Naive thymus-derived CD4-positive, alpha-beta T cell (primary cell): ENCODE measurements around the gene SF3B2. TPM values are rescaled to one million over a fixed set of nuclear protein-coding genes. Genes with fewer than 3 reads are reported as not detected.
A peak's percentile ranks its signal among the peaks of the same experiment; 100 is the strongest.

ENCODE experiments used
- ATAC-seq: fragments of 150-1000 bp; cut with Tn5 transposase; 2 replicates; pipeline ENCODE4 v1.10.0; 2021; ENCODE audit warnings: mild to moderate bottlenecking, moderate library complexity
- CTCF ChIA-PET: fragments of 350-600 bp; sonication (Branson Sonifier 250); formaldehyde crosslinking; loops from one replicate; lab custom pipeline; 2021; ENCODE audit warnings: antibody characterized with exemption; lab: Charles Lee
- POLR2A ChIA-PET: fragments of 350-600 bp; sonication (Branson Sonifier 250); formaldehyde crosslinking; loops from one replicate; lab custom pipeline; 2021; ENCODE audit warnings: antibody characterized with exemption, inconsistent platforms; lab: Charles Lee
- DNase-seq, 9 donors: peaks; one replicate each; pipeline versions ENCODE4 v3.0.0 to v3.0.0-alpha.2; 2020 to 2022; ENCODE audit warnings: mixed read lengths in 1 of 9
- H3K27ac ChIP-seq: one replicate; pipeline ENCODE4 v1.7.0; 2013; ENCODE audit warnings: mild to moderate bottlenecking, low read depth, low read length, moderate library complexity
- H3K27me3 ChIP-seq, 2 donors: one replicate each; pipeline ENCODE4 v1.7.0; 2013; ENCODE audit warnings: low read length in 2 of 2, mild to moderate bottlenecking in 2 of 2, moderate library complexity in 2 of 2; ENCODE audit not compliant: control insufficient read depth in 2 of 2, insufficient read depth in 2 of 2
- H3K36me3 ChIP-seq, 3 experiments: 1 replicate in 2 of 3; 2 replicates in 1 of 3; pipeline ENCODE4 v1.7.0; 2013; ENCODE audit warnings: low read length in 3 of 3, mild to moderate bottlenecking in 3 of 3, moderate library complexity in 1 of 3; ENCODE audit not compliant: insufficient read depth in 3 of 3, control insufficient read depth in 2 of 3
- H3K4me1 ChIP-seq, 2 donors: one replicate each; pipeline ENCODE4 v1.7.0; 2013; ENCODE audit warnings: low read length in 2 of 2, mild to moderate bottlenecking in 2 of 2, moderate library complexity in 1 of 2; ENCODE audit not compliant: control insufficient read depth in 2 of 2, insufficient read depth in 2 of 2
- H3K4me3 ChIP-seq: 2 replicates; pipeline ENCODE4 v1.7.0; 2013; ENCODE audit warnings: mild to moderate bottlenecking, low read length
- H3K9me3 ChIP-seq, 3 experiments: 1 replicate in 2 of 3; 2 replicates in 1 of 3; pipeline ENCODE4 v1.7.0; 2013; ENCODE audit warnings: low read length in 3 of 3; ENCODE audit not compliant: control insufficient read depth in 2 of 3
- H3K27ac Mint-ChIP-seq, 9 donors: one replicate each; pipeline ENCODE4 v1.8.0; 2020 to 2022; ENCODE audit warnings: mixed read lengths in 9 of 9, mild to moderate bottlenecking in 8 of 9, moderate library complexity in 5 of 9, inconsistent platforms in 2 of 9
- H3K27me3 Mint-ChIP-seq, 5 donors: one replicate each; pipeline ENCODE4 v1.8.0; 2021 to 2022; ENCODE audit warnings: mixed read lengths in 5 of 5, mild to moderate bottlenecking in 1 of 5
- H3K36me3 Mint-ChIP-seq, 5 donors: one replicate each; pipeline ENCODE4 v1.8.0; 2020 to 2022; ENCODE audit warnings: mixed read lengths in 5 of 5, mild to moderate bottlenecking in 3 of 5, inconsistent platforms in 1 of 5
- H3K4me1 Mint-ChIP-seq, 7 donors: one replicate each; pipeline ENCODE4 v1.8.0; 2020 to 2022; ENCODE audit warnings: mixed read lengths in 7 of 7, mild to moderate bottlenecking in 3 of 7, inconsistent platforms in 1 of 7
- H3K4me3 Mint-ChIP-seq, 10 donors: one replicate each; pipeline ENCODE4 v1.8.0; 2020 to 2022; ENCODE audit warnings: mild to moderate bottlenecking in 10 of 10, mixed read lengths in 10 of 10, moderate library complexity in 6 of 10, inconsistent platforms in 2 of 10
- H3K9me3 Mint-ChIP-seq, 11 donors: one replicate each; pipeline ENCODE4 v1.8.0; 2020 to 2022; ENCODE audit warnings: mixed read lengths in 11 of 11, mild to moderate bottlenecking in 4 of 11, inconsistent platforms in 1 of 11, moderate library complexity in 1 of 11
- intact Hi-C, 2 donors: fragments of 100-400 bp; cut with micrococcal nuclease; formaldehyde crosslinking; loops; one replicate each; pipeline ENCODE4 v1.15.1; 2023
- polyA plus RNA-seq, 2 donors: library from polyadenylated mRNA; unstranded; fragments of 300-500 nt; fragmentation: Illumina TruSeq; gene quantifications; one replicate each; pipeline ENCODE4 v1.2.3, GENCODE V29; 2021
- total RNA-seq, 6 experiments: library from RNA in 5 of 6; stranded (reverse) in 5 of 6; gene quantifications; 1 replicate in 5 of 6; 2 replicates in 1 of 6; pipeline ENCODE4 v1.2.3 and lab custom pipeline; 2021 to 2026

Gene SF3B2
- total and polyA plus RNA-seq, 7 experiments from 2014 or later, result 81.8 to 248 (median 201) TPM

DNA sequence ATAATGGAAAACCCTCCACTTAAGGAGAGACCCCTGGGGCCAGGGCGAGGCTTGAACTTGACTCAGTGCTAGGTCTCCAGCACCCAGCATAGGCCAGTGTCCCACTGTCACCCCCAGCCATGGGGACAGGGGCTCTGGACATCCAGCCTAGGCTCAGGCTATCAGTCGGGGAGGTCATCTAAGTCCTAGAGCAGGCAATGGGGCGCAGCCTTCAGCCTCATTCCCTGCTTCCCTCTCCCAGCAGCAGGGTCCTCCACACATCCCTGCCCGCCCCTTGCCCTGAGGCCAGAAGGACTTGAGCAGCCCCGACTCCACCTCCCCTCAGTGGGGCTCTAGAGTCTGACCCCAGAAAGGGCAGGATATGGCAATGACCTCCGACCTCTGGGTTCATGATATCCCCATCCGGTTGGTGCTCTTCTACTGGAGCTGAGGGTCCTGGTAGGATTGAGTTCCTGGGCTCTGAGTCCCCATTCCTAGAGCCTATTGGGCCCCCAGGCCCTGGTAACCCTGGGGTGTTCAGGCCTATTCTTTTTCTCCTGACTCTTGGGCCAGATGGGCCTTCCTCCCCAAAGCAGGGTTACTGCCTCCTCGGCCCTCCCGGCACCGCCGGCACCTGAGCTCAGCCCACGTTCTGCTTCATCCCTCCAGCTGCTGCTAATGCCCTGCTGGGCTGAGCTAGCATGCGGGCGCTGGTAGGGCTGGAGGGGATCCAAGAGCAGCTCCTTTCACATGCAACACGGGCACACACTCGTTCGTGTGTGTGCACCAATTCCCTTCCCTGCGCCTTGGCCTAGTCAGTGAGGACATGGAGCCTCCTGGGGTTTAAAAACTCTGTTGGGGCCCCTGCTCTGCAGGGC, 36.0 kb upstream of the SF3B2 start:
- H3K36me3 ChIP-seq, result no peaks in the 10 kb centered on the region
- H3K4me3 ChIP-seq, result no peak overlapping the region
- H3K9me3 Mint-ChIP-seq, result no peaks in the 10 kb centered on the region
- H3K4me3 Mint-ChIP-seq, result no peak overlapping the region
- ATAC-seq (no peak), DNase-seq (no peak)
- H3K27ac Mint-ChIP-seq, result no peak overlapping the region
- H3K27me3 ChIP-seq, result peaks cover 0 to 13% of the 10 kb centered on the region in 2 donors
- POLR2A ChIA-PET, result no interaction called here
- intact Hi-C loops, result no loop called here
- H3K36me3 Mint-ChIP-seq, result no peaks in the 10 kb centered on the region
- H3K27me3 Mint-ChIP-seq, result peaks cover 0 to 22% (median 6%) of the 10 kb centered on the region in 5 donors
- CTCF ChIA-PET, result no interaction called here
- peaks cover 0 to 8% of the 10 kb centered on the region in 2 donors for H3K4me1 ChIP-seq
- H3K4me1 Mint-ChIP-seq, result peaks cover 0 to 9% (median 0%) of the 10 kb centered on the region in 7 donors
- H3K9me3 ChIP-seq, result no peaks in the 10 kb centered on the region
- H3K27ac ChIP-seq, result no peak overlapping the region

DNA sequence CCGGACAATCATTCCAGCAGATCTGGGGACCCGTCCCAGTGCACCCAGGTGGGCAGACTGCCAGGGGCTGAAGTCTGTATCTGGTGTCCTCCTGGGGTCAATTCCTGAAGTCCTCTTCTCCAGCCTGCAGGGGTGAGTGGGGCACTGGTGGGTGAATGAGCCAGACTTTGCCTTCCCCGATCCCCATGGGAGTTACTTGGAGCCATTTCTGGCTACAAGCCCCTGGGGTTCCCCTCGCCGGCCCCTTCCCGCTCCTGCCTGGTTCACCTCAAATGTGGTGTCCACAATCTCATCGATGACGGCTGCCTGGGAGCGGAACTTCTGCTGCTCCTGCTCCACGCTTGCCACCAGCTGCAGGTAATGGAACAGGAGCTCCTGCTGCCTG, 35.4 kb upstream of the SF3B2 start:
- DNase-seq, result no peak
- no peak overlapping the region for H3K27ac Mint-ChIP-seq
- ChIA-PET POLR2A (interaction anchor here (0.9 kb wide), 1 partner anchor 26 kb away, joined by 3 read pairs; no protein-coding TSS in a partner anchor), CTCF (no interaction called here)
- Histone ChIP-seq H3K4me3 (no peak overlapping the region), H3K4me1 (peaks cover 0 to 6% of the 10 kb centered on the region in 2 donors), H3K36me3 (no peaks in the 10 kb centered on the region), H3K27me3 (peaks cover 0 to 13% of the 10 kb centered on the region in 2 donors), H3K9me3 (no peaks in the 10 kb centered on the region), H3K27ac (no peak overlapping the region)
- intact Hi-C loops, result no loop called here
- no peaks in the 10 kb centered on the region for H3K9me3 Mint-ChIP-seq
- no peak for ATAC-seq
- peaks cover 0 to 11% (median 0%) of the 10 kb centered on the region in 7 donors for H3K4me1 Mint-ChIP-seq
- H3K27me3 Mint-ChIP-seq, result peaks cover 0 to 18% (median 6%) of the 10 kb centered on the region in 5 donors
- H3K4me3 Mint-ChIP-seq, result no peak overlapping the region
- H3K36me3 Mint-ChIP-seq, result no peaks in the 10 kb centered on the region

DNA sequence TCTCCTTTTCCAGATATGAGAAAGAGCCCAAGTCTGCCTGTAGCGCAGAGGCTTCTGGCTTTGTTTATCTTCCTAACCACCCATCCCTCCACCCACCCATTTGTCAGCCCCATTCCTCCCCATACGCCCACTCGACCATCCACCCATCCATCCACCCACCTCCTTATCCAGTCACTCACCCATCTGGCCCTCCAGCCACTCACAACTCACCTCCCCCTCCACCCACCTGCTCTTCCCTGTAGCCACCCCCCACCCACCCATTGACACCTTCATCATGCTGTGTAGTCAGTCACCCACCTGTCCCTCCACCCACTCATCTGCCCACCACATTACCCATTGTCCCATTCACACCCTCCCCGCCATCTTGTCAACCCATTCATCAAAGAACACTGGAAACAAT, 34.8 kb upstream of the SF3B2 start:
- no peaks in the 10 kb centered on the region for H3K9me3 Mint-ChIP-seq
- Histone ChIP-seq H3K9me3 (no peaks in the 10 kb centered on the region), H3K36me3 (no peaks in the 10 kb centered on the region), H3K4me3 (no peak overlapping the region), H3K27me3 (peaks cover 0 to 13% of the 10 kb centered on the region in 2 donors), H3K4me1 (peaks cover 0 to under 1% of the 10 kb centered on the region in 2 donors), H3K27ac (no peak overlapping the region)
- ChIA-PET CTCF (no interaction called here), POLR2A (interaction anchor here (0.9 kb wide), 1 partner anchor 26 kb away, joined by 3 read pairs; no protein-coding TSS in a partner anchor)
- H3K4me3 Mint-ChIP-seq, result no peak overlapping the region
- peaks cover 0 to 13% (median 0%) of the 10 kb centered on the region in 7 donors for H3K4me1 Mint-ChIP-seq
- H3K36me3 Mint-ChIP-seq, result no peaks in the 10 kb centered on the region
- ATAC-seq (no peak), DNase-seq (no peak)
- H3K27ac Mint-ChIP-seq, result no peak overlapping the region
- H3K27me3 Mint-ChIP-seq, result peaks cover 0 to 13% (median 6%) of the 10 kb centered on the region in 5 donors
- intact Hi-C loops, result no loop called here

DNA sequence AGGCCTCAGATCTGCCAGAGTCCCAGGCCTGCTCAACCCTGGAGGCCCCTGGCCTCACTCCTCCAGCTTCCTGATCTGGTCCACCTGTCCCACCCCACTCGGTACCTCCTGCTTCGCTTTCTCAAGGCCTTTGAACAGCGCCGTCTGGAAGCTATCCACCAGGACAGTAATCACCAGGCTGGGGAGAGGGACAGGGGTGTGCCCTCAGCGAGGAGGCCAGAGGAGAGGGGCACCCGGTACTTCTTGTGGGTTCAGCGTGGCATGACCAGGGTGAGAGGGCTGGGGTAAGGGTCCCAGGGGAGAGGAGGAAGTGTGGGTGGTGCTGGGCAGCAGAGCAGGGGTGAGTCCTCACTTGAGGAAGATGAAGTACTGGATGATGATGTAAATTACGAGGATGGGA, 32.0 kb upstream of the SF3B2 start:
- POLR2A ChIA-PET, result no interaction called here
- H3K36me3 ChIP-seq, result no peaks in the 10 kb centered on the region
- Mint-ChIP-seq H3K4me3 (no peak overlapping the region), H3K36me3 (no peaks in the 10 kb centered on the region), H3K27me3 (peaks cover 0 to 9% (median 4%) of the 10 kb centered on the region in 5 donors), H3K4me1 (peaks cover 4 to 17% (median 5%) of the 10 kb centered on the region in 7 donors), H3K27ac (no peak overlapping the region), H3K9me3 (no peaks in the 10 kb centered on the region)
- H3K4me1 ChIP-seq, result peaks cover 0 to 5% of the 10 kb centered on the region in 2 donors
- H3K27ac ChIP-seq, result no peak overlapping the region
- ATAC-seq, result no peak
- intact Hi-C loops, result no loop called here
- DNase-seq, result no peak
- H3K9me3 ChIP-seq, result no peaks in the 10 kb centered on the region
- no peak overlapping the region for H3K4me3 ChIP-seq
- CTCF ChIA-PET, result interaction anchor here (1.3 kb wide), 1 partner anchor 11 kb away, joined by 3 read pairs; no protein-coding TSS in a partner anchor
- no peaks in the 10 kb centered on the region for H3K27me3 ChIP-seq

- DNase-seq, result peak in 1 of 9 donors; percentile 50
- no peak overlapping the region for H3K27ac ChIP-seq
- no peaks in the 10 kb centered on the region for H3K27me3 ChIP-seq
- POLR2A ChIA-PET, result no interaction called here
- Mint-ChIP-seq H3K4me1 (peaks cover 4 to 17% (median 5%) of the 10 kb centered on the region in 7 donors), H3K27me3 (peaks cover 0 to 9% (median 4%) of the 10 kb centered on the region in 5 donors), H3K4me3 (peak overlapping the region in 1 of 10 donors; percentile 17), H3K36me3 (no peaks in the 10 kb centered on the region), H3K27ac (no peak overlapping the region), H3K9me3 (no peaks in the 10 kb centered on the region)
- intact Hi-C loops, result no loop called here
- ATAC-seq, result peak; percentile 83
- H3K4me1 ChIP-seq, result peaks cover 0 to 5% of the 10 kb centered on the region in 2 donors
- H3K4me3 ChIP-seq, result no peak overlapping the region
- H3K9me3 ChIP-seq, result no peaks in the 10 kb centered on the region
- CTCF ChIA-PET, result interaction anchor here (0.6 kb wide), 1 partner anchor 16 kb away, joined by 3 read pairs; no protein-coding TSS in a partner anchor
- H3K36me3 ChIP-seq, result no peaks in the 10 kb centered on the region
Observed at GRCh38 chr11:66020618-66021357, 31.4 kb upstream of the SF3B2 start.

DNA sequence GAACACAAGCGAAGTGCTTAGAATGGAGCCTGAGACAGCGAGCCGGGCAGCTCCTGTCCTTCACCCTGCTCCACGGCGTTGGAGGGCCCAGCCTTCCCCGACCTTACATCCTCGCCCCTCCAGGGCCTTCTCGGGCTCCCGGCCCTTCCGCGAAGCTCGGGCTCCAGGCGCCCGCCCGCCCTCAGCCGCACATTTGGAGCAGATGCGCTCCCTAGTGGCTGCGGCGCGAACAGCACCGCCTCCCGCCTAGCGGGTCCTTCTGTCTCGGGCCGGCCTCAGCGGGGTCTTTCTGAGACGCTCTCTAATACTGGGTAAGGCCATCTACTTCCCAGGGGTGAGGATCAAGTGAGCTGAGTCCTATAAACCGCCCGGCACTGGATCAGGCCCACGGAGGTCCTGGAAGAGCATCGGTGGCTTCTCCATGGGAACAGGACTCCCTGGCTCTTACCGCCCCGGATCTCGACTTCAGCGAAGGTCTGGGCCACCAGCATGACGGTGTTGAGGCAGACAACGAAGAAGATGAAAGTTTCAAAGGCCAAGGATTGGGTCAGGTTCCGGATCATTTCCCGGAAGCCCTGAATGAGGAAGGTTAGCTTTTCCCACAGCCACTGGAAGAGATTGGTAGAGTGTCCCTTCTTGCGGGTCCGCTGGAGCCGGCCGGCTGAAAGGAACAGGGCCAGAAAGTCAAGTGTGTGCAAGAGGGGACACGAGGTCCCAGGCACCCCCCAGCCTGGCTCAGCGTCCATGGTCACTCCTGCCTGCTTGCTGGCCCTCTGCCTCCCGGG, 29.6 kb upstream of the SF3B2 start:
- peak overlapping the region in 9 of 10 donors; percentile 4 to 73 (median 45) for H3K4me3 Mint-ChIP-seq
- CTCF ChIA-PET, result interaction anchor here (0.6 to 2.0 kb wide), 23 partner anchors 9 to 479 kb away, joined by 3 to 8 read pairs (median 3); partner anchors contain the start of genes BANF1, CST6 and KAT5
- H3K4me1 Mint-ChIP-seq, result peaks cover 4 to 17% (median 5%) of the 10 kb centered on the region in 7 donors
- no peaks in the 10 kb centered on the region for H3K36me3 Mint-ChIP-seq
- no peaks in the 10 kb centered on the region for H3K27me3 ChIP-seq
- H3K27ac ChIP-seq, result no peak overlapping the region
- intact Hi-C loops, result loop anchor here (1.0 kb wide), 8 partner anchors 20 to 316 kb away; partner anchors contain the start of genes BANF1 (in 2 of the 2), EIF1AD (in 2 of the 2) and FIBP (in 1 of the 2)
- DNase-seq (peak; percentile 52 to 89 (median 69)), ATAC-seq (peak; percentile 92)
- peaks cover 0 to 5% of the 10 kb centered on the region in 2 donors for H3K4me1 ChIP-seq
- H3K27me3 Mint-ChIP-seq, result peaks cover 0 to 9% (median 4%) of the 10 kb centered on the region in 5 donors
- H3K36me3 ChIP-seq, result no peaks in the 10 kb centered on the region
- H3K27ac Mint-ChIP-seq, result peak overlapping the region in 1 of 9 donors; percentile 59
- peak overlapping the region; percentile 39 for H3K4me3 ChIP-seq
- POLR2A ChIA-PET, result interaction anchor here (0.8 to 1.4 kb wide), 6 partner anchors 15 to 311 kb away, joined by 3 to 5 read pairs (median 4); partner anchors contain the start of genes BANF1 and EIF1AD
- no peaks in the 10 kb centered on the region for H3K9me3 ChIP-seq
- H3K9me3 Mint-ChIP-seq, result no peaks in the 10 kb centered on the region
